ENCODE data around the gene FAM120AOS. TPM values are rescaled to one million over a fixed set of nuclear protein-coding genes. Genes with fewer than 3 reads are reported as not detected.

Gene FAM120AOS
- polyA plus RNA-seq, 1 donor from 2014 or later = 44.5 TPM

DNA sequence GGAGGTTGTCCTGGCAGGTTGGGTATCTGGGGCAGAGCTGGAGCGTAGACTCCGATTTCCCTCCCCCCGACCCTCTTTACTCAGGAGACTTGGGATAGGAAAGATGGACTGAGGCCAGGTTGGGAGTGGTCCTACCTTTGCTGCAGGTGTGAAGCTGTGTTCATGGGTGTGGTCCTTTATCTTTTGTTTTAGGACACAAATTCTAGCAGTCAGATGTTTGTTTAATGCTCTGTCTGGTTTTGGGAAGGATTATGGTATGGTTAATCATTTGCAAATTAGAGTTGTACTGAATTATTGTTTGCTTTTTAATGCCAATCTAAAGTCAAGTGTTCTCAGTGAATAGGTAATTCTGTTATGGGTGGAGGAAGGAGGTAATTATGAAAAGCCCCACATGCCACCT lies 14.1 kb upstream of the FAM120AOS start:
- TF ChIP-seq TAF1 (IDR thresholded peaks at IDR 0.05; ENCODE audit: low read depth) (no peak), RAD21 (conservative IDR thresholded peaks at IDR 0.05) (no peak), EZH2 (IDR thresholded peaks at IDR 0.05; ENCODE audit: borderline replicate concordance, insufficient read depth, low read length, poor library complexity, severe bottlenecking) (no peak), MXI1 (conservative IDR thresholded peaks at IDR 0.05; ENCODE audit: poor library complexity, severe bottlenecking) (no peak), POLR2AphosphoS5 (IDR thresholded peaks at IDR 0.05) (no peak), EP300 (conservative IDR thresholded peaks at IDR 0.05; ENCODE audit: poor library complexity, severe bottlenecking) (no peak), SMC3 (conservative IDR thresholded peaks at IDR 0.05; ENCODE audit: poor library complexity) (no peak)
- TF ChIP-seq, protein P1, sequence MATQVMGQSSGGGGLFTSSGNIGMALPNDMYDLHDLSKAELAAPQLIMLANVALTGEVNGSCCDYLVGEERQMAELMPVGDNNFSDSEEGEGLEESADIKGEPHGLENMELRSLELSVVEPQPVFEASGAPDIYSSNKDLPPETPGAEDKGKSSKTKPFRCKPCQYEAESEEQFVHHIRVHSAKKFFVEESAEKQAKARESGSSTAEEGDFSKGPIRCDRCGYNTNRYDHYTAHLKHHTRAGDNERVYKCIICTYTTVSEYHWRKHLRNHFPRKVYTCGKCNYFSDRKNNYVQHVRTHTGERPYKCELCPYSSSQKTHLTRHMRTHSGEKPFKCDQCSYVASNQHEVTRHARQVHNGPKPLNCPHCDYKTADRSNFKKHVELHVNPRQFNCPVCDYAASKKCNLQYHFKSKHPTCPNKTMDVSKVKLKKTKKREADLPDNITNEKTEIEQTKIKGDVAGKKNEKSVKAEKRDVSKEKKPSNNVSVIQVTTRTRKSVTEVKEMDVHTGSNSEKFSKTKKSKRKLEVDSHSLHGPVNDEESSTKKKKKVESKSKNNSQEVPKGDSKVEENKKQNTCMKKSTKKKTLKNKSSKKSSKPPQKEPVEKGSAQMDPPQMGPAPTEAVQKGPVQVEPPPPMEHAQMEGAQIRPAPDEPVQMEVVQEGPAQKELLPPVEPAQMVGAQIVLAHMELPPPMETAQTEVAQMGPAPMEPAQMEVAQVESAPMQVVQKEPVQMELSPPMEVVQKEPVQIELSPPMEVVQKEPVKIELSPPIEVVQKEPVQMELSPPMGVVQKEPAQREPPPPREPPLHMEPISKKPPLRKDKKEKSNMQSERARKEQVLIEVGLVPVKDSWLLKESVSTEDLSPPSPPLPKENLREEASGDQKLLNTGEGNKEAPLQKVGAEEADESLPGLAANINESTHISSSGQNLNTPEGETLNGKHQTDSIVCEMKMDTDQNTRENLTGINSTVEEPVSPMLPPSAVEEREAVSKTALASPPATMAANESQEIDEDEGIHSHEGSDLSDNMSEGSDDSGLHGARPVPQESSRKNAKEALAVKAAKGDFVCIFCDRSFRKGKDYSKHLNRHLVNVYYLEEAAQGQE (IDR thresholded peaks at IDR 0.05; ENCODE audit: borderline replicate concordance) = no peak
- TF ChIP-seq, protein P2, sequence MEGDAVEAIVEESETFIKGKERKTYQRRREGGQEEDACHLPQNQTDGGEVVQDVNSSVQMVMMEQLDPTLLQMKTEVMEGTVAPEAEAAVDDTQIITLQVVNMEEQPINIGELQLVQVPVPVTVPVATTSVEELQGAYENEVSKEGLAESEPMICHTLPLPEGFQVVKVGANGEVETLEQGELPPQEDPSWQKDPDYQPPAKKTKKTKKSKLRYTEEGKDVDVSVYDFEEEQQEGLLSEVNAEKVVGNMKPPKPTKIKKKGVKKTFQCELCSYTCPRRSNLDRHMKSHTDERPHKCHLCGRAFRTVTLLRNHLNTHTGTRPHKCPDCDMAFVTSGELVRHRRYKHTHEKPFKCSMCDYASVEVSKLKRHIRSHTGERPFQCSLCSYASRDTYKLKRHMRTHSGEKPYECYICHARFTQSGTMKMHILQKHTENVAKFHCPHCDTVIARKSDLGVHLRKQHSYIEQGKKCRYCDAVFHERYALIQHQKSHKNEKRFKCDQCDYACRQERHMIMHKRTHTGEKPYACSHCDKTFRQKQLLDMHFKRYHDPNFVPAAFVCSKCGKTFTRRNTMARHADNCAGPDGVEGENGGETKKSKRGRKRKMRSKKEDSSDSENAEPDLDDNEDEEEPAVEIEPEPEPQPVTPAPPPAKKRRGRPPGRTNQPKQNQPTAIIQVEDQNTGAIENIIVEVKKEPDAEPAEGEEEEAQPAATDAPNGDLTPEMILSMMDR (IDR thresholded peaks at IDR 0.05; ENCODE audit: poor library complexity, severe bottlenecking) = no peak
- Histone ChIP-seq H3F3A (ENCODE audit: insufficient read depth, low read length, poor library complexity, severe bottlenecking) (no peaks in the 10 kb centered on the region), H3K36me3 (ENCODE audit: insufficient read depth, low read length) (no peaks in the 10 kb centered on the region), H3K9me3 (ENCODE audit: low read length) (no peaks in the 10 kb centered on the region), H3K4me2 (ENCODE audit: low read length) (no peak overlapping the region), H3K9me2 (ENCODE audit: insufficient read depth, low read length) (no peaks in the 10 kb centered on the region), H3K9ac (ENCODE audit: low read length) (no peak overlapping the region), H3K4me3 (ENCODE audit: low read length) (no peak overlapping the region), H2AFZ (ENCODE audit: low read depth, low read length) (no peak overlapping the region), H4K20me1 (ENCODE audit: insufficient read depth) (no peaks in the 10 kb centered on the region), H3K79me2 (replicated peaks; ENCODE audit: insufficient read depth, low read length) (peaks cover 53% of the 10 kb centered on the region), H3K27ac (ENCODE audit: low read length) (no peak overlapping the region), H3K27me3 (ENCODE audit: insufficient read depth, low read depth, low read length) (no peaks in the 10 kb centered on the region)

DNA sequence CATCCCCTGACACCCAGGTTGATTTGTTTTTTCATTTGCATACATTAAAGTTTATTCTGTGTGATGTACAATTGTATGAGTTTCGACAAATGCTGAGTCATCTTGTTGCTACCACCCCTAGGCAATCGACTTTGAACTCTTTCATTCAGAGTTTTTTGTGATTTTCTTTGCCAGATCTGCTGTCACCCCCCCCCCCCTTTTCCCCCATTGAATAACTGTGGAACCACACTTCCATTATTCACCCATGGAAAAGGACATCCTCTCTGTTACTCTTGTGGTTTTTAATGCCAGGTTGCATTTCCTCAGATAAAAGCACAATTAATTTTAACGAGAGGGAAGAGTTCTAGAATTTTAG lies 13.7 kb upstream of the FAM120AOS start:
- Histone ChIP-seq H4K20me1 (ENCODE audit: insufficient read depth) (no peaks in the 10 kb centered on the region), H3K27me3 (ENCODE audit: insufficient read depth, low read depth, low read length) (no peaks in the 10 kb centered on the region), H3K9me2 (ENCODE audit: insufficient read depth, low read length) (no peaks in the 10 kb centered on the region), H3K4me3 (ENCODE audit: low read length) (no peak overlapping the region), H3K79me2 (replicated peaks; ENCODE audit: insufficient read depth, low read length) (peaks cover 56% of the 10 kb centered on the region), H3K4me2 (ENCODE audit: low read length) (no peak overlapping the region), H3K9me3 (ENCODE audit: low read length) (no peaks in the 10 kb centered on the region), H2AFZ (ENCODE audit: low read depth, low read length) (no peak overlapping the region), H3K9ac (ENCODE audit: low read length) (no peak overlapping the region), H3K27ac (ENCODE audit: low read length) (no peak overlapping the region), H3F3A (ENCODE audit: insufficient read depth, low read length, poor library complexity, severe bottlenecking) (no peaks in the 10 kb centered on the region), H3K36me3 (ENCODE audit: insufficient read depth, low read length) (no peaks in the 10 kb centered on the region)
- TF ChIP-seq RAD21 (conservative IDR thresholded peaks at IDR 0.05) (no peak), MXI1 (conservative IDR thresholded peaks at IDR 0.05; ENCODE audit: poor library complexity, severe bottlenecking) (no peak), EZH2 (IDR thresholded peaks at IDR 0.05; ENCODE audit: borderline replicate concordance, insufficient read depth, low read length, poor library complexity, severe bottlenecking) (no peak), TAF1 (IDR thresholded peaks at IDR 0.05; ENCODE audit: low read depth) (no peak), POLR2AphosphoS5 (IDR thresholded peaks at IDR 0.05) (no peak), EP300 (conservative IDR thresholded peaks at IDR 0.05; ENCODE audit: poor library complexity, severe bottlenecking) (no peak), SMC3 (conservative IDR thresholded peaks at IDR 0.05; ENCODE audit: poor library complexity) (no peak)
- TF ChIP-seq, protein P1 (IDR thresholded peaks at IDR 0.05; ENCODE audit: borderline replicate concordance) = no peak
- TF ChIP-seq, protein P2 (IDR thresholded peaks at IDR 0.05; ENCODE audit: poor library complexity, severe bottlenecking) = no peak
